ENCODE data around the gene NF2.
"Not testable (repeated sequence)": the region's sequence is repeated elsewhere in the genome, so short reads cannot be mapped to it uniquely, and the experiment has no call there.

Gene NF2

DNA sequence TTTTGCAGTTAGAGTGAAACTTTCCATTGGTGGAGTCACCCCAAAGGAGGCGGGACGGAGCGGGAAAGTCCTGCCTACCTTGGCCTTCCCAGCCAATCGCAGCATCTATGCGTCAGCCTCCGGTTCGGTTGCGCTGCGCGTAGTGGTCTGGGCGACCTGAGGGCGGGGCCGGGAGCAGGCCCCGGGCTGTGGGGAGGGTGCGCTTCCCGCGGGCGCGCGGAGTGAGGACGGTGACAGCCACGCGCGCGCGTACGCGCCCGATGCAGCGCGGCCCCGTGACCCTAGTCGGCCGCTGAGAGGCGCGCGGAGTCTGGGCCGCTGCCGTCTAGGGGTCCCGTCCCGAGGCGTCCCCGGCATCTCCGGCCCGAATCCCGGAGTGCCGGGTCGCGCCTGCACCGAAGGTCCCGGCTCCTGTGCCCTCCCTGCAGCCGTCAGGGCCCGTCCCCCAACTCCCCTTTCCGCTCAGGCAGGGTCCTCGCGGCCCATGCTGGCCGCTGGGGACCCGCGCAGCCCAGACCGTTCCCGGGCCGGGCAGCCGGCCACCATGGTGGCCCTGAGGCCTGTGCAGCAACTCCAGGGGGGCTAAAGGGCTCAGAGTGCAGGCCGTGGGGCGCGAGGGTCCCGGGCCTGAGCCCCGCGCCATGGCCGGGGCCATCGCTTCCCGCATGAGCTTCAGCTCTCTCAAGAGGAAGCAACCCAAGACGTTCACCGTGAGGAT, at the start of gene NF2:
NF2 (plus strand) TSS at position 276 of the 718 bp plus-strand sequence; CDS start at position 642, 366 bp downstream.
- peak; percentile 99 for DNase-seq

DNA sequence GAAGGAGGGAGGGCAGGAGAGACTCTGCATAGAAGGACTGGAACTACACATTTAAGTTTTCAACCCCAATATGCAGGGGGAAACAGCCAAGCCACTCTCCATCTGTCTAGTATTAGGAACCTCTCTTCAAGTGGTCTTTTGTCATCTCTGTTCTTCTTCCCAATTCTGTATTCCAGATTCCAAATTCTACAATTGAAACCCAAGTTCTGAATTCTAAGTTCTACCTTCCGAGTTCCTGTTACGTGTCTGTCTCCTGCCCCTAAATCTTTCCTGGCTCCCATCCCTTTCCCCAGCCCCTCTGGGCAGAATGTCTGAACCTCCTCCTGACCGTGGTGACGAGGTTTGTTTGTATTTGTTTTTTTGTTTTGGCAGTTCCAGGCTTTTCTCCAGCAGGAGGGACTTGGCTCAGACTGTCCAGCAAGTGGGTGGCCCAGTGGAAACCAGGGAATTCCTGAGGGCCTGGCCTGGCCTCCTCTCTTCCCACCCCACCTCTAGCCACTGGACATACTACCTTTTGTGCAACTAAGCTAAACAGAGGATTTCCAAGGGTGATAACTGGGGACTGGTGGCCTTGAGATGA, 48.3 kb upstream of the NF2 start:
- DNase-seq, result no peak

DNA sequence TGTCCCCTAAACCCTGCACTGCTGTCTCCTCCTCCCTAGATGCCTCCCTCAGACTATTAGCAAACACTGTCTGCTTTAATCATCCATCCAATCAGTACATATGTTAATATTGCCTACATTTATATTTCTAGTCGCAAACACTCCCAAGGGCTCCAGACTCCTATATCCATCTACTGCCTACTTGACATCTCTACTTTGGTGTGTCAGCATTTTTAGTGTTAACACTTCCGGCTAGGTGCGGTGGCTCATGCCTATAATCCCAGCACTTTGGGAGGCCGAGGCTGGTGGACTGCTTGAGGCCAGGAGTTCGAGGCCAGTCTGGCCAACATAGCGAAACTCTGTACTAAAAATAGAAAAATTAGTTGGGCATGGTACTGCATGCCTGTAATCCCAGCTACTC, 44.4 kb upstream of the NF2 start:
- DNase-seq, result no peak

DNA sequence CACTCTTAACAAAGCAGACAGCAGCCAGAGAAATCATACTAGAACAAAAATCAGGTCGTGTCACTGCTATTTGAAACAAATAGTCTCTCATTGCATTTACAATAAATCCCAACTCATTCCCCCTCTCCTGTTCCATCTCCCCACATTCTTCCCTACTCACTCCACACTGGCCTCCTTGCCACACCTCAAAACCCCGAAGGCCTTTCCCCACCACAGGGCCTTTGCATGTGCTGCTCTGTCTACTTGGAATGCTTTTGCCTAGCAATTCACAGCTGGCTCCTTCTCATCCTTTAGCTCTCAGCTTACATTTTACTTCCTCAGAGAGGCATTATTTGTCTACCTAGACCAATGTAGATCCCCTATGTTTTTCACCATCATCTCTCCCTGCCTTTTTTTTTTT, 43.6 kb upstream of the NF2 start:
- no peak for DNase-seq

DNA sequence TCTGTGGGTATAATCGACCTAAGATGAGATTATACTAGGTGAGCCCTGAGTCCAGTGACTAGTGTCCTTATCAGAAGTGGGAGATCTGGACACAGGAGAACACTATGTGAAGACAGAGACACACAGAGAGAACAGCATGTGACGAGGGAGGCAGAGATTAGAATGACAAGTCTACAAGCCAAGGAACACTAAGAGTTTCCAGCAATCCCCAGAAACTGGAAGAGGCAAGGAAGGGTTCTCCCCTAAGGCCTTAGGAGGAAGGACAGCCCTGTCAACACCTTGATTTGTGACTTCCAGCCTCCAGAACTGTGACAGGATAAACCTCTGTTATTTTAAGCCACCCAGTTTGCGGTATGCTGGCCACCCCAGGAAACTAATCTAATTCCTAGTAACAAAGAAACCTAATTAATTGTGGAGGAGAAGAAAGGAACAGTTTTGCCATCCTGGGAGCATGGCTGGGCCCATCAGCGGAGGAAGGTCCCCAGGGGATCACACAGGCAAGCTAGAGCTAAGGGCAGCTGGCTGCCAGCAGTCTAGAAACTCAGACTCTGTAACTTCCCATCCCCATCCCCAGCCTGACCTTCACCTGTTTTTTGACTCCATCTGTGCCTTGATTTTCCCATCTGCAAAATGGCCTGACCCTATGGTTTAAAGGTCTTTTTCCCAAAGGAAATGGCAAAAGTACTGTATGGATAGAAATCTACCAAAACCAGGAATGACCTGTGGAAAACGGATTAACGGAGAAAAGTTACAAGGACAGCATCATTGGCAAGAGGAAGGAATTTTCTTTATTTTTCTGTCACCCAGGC, 39.6 kb upstream of the NF2 start:
- DNase-seq, result no peak

DNA sequence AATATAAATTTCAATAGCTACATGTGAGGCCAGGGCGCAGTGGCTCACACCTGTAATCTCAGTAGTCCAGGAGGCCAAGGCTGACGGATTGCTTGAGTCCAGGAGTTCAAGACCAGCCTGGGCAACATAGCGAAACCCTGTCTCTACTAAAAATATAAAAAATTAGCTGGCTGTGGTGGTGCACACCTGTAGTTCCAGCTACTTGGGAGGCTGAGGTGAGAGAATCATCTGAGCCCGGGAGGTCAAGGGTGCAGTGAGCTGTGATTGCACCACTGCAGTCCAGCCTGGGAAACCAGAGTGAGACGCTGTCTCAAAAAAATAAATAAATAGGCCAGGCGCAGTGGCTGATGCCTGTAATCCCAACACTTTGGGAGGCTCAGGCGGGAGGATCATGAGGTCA, 36.9 kb upstream of the NF2 start:
- not testable (repeated sequence) for DNase-seq

DNA sequence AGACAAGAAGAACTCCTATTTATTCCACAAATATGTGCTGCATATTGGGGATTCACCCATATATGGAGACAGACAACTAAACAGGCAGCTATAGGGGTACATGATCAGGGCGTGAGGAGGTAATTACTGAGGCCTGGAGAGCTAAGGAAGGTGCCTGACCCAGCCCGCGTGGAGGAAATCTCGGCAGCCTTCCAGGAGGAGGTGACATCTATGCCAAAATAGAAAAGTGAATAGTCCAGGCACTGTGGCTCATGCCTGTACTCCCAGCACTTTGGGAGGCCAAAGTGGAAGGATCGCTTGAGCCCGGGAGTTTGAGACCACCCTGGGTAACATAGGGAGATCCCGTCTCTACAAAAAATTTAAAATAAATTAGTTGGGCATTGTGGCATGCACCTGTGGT, 36.1 kb upstream of the NF2 start:
- no peak for DNase-seq

DNA sequence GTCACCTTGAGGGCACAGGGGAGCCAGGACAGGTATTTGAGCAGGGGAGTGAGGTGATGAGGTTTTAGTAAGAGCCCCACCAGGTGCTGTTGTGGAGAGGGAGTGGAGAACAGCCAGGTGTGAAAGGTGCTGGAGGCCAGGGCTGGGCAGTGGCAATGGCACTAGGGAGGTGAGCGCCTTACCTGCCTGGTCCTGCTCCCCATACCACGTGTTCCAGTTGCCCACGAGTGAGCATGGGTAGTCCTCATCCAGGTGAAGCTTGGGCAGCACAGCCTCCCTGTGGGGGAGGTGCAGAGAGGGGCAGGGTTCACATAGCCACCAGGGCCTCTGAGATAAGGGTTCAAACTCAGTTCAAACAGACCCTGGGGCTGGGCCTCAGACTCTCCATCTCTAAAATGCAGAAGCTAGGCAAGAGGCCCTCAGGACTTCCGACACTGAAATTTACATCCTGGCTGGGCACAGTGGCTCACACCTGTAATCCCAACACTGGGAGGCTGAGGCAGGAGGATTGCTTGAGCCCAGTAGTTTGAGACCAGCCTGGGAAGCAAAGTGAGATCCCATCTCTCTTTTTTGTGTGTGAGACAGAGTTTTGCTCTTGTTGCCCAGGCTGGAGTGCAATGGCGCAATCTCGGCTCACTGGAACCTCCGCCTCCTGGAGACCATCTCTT, 34.3 kb upstream of the NF2 start:
- no peak for DNase-seq

DNA sequence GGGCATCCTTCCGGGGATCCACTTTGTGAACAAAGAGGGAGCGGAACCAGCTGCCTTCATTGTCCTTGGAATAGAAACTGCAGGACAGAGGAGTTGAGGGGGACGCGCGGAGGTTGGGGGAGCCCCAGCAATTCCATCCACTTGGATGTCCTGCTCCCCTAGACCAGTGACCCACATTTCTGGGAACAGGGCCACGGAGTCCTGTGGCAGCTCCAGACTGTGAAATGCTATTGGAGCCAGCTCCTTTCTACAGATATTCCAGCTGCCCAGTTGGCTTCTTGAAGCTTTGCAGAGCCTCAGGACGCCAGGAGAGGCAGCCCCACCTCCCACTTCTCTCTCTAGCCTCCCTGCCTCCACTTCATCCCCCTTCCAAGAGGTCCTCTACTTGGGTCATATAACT, 33.0 kb upstream of the NF2 start:
- DNase-seq, result no peak

DNA sequence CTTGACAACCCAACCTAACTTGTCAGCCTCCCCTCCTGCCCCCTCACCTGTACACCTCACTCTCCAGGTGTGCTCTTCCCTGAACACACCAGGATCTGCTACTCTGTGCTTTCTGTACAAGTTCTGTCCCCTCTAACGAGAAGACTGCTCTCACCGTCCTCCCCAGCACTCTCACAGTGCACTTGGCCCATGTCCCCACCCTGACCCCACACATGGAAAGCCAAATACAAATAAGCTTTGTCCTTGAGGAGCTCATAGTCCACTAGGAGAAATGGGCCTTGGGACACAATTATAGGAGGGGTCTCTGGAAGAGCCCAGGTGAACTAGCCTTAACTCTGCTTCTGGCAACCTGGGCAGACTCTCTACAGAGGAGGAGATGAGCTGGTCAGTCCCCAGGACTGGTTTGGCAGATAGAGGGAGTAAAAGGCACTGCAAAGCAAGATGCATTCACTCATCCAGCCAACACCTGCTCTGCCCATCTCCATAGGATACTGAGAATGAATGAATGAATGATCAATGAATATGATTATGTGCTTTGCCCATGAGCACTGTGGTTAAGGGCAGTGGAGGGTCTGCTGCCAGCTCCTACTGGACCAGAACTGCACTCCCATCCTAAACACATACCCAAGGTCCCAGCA, 32.4 kb upstream of the NF2 start:
- no peak for DNase-seq

DNA sequence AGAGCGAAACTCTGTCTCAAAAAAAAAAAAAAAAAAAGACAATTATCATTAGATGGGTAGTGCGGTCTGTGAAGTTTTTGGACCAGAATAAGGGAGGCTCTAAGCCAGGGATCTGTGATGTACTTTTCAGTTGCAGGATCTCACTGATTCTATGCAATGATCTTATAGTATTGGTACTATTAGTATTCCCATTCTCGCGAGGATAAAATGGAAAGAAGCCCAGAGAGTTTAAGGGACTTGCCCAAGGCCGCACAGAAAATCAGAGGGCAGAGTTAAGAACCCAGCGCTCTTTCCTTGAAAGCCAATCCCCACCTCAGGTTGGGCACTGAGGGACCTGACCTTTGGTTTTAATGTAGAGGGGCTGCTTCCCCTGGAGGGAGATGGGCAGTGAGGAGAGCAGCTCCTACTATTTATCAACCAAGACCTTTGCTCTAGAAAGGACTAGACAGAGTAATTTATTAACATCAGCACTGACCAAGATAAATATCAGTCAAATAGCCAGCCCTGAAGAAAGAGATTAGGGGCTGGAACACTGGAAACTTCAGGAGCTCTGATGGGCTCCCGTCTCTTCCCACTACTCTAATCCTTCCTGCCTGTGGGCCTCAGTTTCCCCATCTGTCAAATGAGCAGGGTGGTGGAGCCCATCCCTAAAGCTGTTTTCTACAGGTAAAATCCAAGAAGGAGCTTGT, 28.5 kb upstream of the NF2 start:
- no peak for DNase-seq

DNA sequence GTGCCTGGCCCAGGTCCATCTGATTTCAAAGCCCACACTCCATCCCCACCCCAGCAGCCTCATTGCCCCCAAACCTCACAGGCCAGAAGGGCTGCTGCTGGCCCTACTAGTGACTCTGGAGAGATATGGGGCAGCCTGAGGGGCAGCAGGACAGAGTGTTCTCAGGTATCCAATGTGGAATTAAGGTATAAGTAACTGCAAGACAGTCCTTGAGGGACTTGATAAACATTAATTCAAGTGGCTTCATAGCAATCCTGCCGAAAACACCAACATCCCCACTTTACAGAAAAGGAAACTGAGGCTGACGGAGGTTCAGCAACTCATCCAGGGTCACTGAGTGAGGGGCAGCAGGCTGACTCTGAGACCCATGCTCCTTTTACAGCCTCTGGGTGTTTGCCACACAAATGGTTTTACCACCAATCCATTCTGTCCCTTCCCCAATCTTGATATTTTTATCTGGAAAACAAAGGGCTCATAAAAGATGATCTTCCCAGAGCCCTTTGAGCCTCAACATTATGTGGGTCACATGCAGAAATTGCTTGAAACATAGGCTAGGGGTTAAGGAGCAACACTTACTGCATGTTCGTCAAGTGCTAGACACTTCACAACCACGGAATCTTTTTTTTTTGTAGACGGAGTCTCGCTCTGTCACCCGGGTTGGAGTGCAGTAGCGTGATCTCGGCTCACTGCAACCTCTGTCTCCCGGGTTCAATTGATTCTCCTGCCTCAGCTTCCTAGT, 24.8 kb upstream of the NF2 start:
- DNase-seq, result no peak

DNA sequence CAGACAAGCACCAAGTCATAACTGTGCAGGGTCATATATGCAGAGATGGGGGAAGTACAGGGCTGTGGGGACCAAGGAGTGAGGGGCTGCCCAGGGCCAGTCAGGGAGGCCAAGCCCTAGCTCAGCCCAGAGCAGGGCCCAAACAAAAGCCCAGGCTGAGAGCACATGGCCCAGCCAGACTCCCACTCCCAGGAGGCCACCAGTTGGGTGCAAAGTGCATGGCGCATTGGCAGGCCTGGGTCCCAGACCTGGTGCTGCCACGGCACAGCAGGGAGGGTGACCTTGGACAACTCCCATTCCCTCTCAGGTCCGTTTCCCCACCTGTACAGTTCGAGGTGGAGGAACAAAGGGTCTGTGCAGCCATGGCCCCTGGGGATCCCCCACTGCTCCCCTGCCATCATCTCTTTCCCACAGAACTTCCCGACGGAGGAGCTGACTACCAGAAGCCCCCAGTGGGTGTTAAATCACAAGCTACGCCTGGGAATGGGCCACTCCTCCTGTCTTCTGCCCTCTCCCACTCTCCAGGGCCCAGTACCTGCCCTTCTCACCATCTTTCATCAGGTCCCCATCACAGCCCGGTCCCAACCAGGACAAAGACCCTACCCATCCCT, 23.1 kb upstream of the NF2 start:
- no peak for DNase-seq

DNA sequence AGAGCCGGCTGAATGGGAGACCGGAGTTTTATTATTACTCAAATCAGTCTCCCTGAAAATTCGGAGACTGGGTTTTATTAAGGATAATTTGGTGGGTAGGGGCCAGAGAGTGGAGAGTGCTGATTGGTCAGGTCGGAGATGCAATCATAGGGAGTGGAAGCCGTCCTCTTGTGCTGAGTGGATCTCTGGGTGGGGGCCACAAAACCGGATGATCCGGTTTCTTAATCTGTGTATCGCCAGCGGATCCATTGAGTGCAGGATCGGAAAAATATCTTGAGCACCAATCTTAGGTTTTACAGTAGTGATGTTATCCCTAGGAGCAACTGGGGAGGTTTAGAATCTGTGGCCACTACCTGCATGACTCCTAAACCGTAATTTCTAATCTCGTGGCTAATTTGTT, 21.6 kb upstream of the NF2 start:
- DNase-seq, result no peak

DNA sequence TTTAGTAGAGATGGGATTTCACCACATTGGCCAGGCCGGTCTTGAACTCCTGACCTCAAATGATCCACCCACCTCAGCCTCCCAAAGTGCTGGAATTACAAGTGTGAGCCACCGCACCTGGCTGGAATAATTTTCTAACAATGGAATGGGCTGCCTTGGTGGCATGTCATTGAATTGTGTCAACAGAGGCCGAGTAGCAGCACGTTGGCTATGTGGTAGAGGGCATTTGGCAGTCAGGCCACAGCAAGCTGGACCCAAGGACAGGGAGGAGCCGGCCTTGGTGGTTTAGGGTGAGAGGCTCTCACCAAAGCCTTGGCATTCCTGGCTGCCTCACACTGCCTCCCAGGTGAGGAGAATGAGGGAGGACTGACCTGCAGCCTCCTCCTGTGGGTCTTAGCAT, 18.5 kb upstream of the NF2 start:
- no peak for DNase-seq

DNA sequence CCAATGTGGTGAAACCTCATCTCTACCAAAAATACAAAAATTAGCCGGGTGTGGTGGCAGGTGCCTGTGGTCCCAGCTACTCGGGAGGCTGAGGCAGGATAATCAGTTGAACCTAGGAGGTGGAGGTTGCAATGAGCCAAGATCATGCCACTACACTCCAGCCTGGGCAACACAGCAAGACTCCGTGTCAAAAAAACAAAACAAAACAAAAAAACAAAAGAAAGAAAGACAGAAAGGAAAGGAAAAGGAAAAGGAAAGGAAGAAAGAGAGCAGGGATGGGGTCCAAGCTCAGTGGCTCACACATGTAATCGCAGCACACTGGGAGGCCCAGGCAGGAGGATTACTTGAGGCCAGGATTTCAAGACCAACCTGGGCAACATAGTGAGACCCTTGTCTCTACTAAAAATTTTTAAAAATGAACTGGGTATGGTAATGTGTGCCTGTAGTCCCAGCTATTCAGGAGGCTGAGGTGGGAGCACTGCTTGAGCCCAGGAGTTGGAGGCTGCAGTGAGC, 17.2 kb upstream of the NF2 start:
- DNase-seq, result not testable (repeated sequence)

DNA sequence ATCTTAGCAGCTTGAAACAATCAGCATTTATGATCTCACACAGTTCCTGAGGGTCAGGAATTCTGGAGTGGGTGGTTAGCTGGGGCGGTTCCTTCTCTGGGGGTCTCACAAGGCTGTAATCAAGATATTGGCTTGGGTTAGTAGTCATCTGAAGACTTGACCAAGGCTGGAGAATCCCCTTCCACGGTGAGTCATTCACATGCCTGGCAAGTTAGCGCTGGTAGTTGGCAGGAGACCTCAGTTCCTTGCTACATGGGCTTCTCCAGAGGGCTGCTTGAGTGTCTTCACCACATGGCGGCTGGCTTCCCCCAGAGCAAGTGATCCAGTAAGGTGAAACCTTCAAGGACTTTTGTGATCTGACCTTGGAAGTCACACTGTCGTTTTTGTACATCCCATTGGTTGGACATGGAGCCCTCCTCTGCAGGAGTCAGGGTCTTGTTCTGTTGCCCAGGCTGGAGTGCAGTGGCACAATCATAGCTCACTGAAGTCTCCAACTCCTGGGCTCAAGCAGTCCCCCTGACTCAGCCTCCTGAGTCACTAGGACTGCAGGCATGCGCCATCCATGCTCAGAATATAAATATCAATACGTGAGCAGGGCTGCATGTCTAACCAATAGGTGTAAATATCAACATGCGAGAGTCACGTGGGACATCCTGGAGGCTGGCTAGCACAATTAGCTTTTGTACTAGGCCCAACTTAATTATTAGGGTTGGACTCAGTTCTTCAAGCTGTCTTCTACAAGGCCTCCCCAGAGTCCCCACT, 15.3 kb upstream of the NF2 start:
- no peak for DNase-seq

DNA sequence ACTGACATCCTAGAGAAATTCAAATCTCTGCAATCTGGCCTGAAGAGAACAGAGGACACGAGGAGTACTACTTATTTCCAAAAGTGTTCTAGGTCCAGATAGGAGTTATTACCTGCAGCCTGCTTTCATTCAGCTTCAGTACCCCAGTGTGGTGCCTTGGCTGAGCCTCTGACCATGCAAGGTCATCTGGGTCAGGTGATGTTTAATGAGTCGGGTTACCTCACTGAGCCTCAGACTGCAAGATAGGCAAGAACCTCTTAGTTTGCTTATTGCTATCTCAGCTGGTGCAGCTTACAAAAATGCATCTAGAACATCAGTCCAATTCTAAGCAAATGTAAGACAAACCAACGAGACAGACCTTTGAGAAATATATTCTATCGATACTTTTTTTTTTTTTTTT, 9.5 kb upstream of the NF2 start:
- no peak for DNase-seq

DNA sequence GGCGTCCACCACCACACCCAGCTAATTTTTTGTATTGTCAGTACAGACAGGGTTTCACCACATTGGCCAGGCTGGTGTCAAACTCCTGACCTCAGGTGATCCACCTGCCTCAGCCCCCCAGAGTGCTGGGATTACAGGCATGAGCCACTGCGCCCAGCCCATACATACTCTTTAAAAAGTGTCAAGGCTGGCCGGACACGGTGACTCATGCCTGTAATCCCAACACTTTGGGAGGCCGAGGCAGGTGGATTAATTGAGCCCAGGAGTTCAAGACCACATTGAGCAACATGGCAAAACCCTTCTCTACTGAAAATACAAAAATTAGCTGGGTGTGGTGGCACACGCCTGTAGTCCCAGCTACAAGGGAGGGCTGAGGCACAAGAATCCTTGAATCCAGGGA, 9.0 kb upstream of the NF2 start:
- DNase-seq, result not testable (repeated sequence)

DNA sequence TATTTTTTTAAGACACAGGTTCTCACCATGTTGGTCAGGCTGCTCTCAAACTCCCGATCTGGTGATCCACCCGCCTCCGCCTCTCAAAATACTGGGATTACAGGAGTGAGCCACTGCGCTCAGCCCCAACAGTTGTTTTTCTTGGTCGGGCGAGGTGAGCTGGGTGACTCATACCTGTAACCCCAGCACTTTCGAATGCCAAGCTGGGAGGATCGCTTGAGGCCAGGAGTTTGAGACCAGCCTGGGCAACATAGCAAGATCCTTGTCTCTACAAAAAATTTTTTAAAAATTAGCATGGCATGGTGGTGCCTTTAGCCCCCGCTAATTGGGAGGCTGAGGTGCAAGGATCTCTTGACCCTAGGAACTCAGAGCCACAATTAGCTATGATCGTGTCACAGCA, 7.0 kb upstream of the NF2 start:
- no peak for DNase-seq
